NB4 (cell line): ENCODE results near the gene MIOX.

Experiments
- POLR2A ChIP-seq: IDR thresholded peaks from 2 replicates; pipeline ENCODE4 v1.6.1; 2011; ENCODE audit warnings: mild to moderate bottlenecking; ENCODE audit not compliant: insufficient read length; ENCODE audit errors: extremely low read depth
- TF ChIP-seq, protein P1 (sequence below): IDR thresholded peaks from one replicate; pipeline ENCODE4 v1.5.1; 2012; ENCODE audit warnings: low read depth, low read length
- TF ChIP-seq, protein P2 (sequence below): IDR thresholded peaks from 2 replicates; pipeline ENCODE4 v1.6.1; 2011; ENCODE audit warnings: low read depth, low read length

GRCh38 chr22:50475652-50476002 is 11.0 kb upstream of the MIOX start:
- TF ChIP-seq, protein P1, sequence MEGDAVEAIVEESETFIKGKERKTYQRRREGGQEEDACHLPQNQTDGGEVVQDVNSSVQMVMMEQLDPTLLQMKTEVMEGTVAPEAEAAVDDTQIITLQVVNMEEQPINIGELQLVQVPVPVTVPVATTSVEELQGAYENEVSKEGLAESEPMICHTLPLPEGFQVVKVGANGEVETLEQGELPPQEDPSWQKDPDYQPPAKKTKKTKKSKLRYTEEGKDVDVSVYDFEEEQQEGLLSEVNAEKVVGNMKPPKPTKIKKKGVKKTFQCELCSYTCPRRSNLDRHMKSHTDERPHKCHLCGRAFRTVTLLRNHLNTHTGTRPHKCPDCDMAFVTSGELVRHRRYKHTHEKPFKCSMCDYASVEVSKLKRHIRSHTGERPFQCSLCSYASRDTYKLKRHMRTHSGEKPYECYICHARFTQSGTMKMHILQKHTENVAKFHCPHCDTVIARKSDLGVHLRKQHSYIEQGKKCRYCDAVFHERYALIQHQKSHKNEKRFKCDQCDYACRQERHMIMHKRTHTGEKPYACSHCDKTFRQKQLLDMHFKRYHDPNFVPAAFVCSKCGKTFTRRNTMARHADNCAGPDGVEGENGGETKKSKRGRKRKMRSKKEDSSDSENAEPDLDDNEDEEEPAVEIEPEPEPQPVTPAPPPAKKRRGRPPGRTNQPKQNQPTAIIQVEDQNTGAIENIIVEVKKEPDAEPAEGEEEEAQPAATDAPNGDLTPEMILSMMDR: no peak
- no peak for TF ChIP-seq POLR2A
- TF ChIP-seq, protein P2, sequence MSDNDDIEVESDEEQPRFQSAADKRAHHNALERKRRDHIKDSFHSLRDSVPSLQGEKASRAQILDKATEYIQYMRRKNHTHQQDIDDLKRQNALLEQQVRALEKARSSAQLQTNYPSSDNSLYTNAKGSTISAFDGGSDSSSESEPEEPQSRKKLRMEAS: no peak
